Measurements from ENCODE around the gene TSPAN13.

DNA sequence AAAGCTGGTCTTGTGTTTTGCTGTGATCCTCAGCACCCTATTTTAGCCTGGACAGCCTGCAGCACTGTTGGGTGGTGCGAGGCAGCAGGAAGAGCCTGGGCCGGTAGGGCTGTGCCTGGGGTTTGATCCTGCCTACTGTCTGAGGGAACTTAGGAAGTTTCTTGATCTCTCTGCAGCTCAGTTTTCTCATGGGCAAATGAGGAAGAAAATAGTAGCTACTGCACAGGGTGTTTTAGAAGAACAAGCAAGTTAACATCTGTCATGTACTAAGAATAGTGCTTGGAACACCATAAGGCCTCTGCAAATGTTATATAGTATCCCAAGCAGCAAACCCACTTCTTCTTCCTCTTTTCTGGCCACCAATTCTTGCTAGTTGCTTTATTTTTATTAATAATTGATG, 63.3 kb downstream of the TSPAN13 start:
- TF ChIP-seq, protein P1, sequence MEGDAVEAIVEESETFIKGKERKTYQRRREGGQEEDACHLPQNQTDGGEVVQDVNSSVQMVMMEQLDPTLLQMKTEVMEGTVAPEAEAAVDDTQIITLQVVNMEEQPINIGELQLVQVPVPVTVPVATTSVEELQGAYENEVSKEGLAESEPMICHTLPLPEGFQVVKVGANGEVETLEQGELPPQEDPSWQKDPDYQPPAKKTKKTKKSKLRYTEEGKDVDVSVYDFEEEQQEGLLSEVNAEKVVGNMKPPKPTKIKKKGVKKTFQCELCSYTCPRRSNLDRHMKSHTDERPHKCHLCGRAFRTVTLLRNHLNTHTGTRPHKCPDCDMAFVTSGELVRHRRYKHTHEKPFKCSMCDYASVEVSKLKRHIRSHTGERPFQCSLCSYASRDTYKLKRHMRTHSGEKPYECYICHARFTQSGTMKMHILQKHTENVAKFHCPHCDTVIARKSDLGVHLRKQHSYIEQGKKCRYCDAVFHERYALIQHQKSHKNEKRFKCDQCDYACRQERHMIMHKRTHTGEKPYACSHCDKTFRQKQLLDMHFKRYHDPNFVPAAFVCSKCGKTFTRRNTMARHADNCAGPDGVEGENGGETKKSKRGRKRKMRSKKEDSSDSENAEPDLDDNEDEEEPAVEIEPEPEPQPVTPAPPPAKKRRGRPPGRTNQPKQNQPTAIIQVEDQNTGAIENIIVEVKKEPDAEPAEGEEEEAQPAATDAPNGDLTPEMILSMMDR (IDR thresholded peaks at IDR 0.05) = no peak
- no peak for TF ChIP-seq EZH2 (IDR thresholded peaks at IDR 0.05; ENCODE audit: borderline replicate concordance, insufficient read depth, low read depth, low read length, poor library complexity, severe bottlenecking)

All from B cell (primary cell).